PFSK-1 (cell line): ENCODE results near the gene DNAAF5.

Experiments used
- FOXP2 ChIP-seq: optimal IDR thresholded peaks from 2 replicates; pipeline ENCODE3; 2011; ENCODE audit warnings: borderline replicate concordance, control low read depth, inconsistent platforms; ENCODE audit not compliant: insufficient read depth; ENCODE audit errors: extremely low read length, extremely low read depth
- POLR2AphosphoS5 ChIP-seq: IDR thresholded peaks from 2 replicates; pipeline ENCODE4 v1.6.1; 2012; ENCODE audit warnings: low read depth, mild to moderate bottlenecking, control low read depth, low read length, moderate library complexity
- SIN3A ChIP-seq: IDR thresholded peaks from 2 replicates; pipeline ENCODE4 v1.6.1; 2012; ENCODE audit warnings: mild to moderate bottlenecking, low read length, moderate library complexity, borderline replicate concordance; ENCODE audit not compliant: insufficient read depth
- TAF1 ChIP-seq: IDR thresholded peaks from 2 replicates; pipeline ENCODE4 v1.6.1; 2012; ENCODE audit warnings: low read length, control low read depth, borderline replicate concordance; ENCODE audit not compliant: insufficient read depth
- TF ChIP-seq, protein P1 (sequence below), 2 experiments: IDR thresholded peaks; 2 replicates each; pipeline versions ENCODE4 v1.6.1 to v1.8.0; 2011 to 2012; ENCODE audit warnings: low read depth in 2 of 2, low read length in 2 of 2, control low read depth in 1 of 2, inconsistent platforms in 1 of 2, mild to moderate bottlenecking in 1 of 2, moderate library complexity in 1 of 2; ENCODE audit not compliant: insufficient read depth in 1 of 2

Gene DNAAF5

DNA sequence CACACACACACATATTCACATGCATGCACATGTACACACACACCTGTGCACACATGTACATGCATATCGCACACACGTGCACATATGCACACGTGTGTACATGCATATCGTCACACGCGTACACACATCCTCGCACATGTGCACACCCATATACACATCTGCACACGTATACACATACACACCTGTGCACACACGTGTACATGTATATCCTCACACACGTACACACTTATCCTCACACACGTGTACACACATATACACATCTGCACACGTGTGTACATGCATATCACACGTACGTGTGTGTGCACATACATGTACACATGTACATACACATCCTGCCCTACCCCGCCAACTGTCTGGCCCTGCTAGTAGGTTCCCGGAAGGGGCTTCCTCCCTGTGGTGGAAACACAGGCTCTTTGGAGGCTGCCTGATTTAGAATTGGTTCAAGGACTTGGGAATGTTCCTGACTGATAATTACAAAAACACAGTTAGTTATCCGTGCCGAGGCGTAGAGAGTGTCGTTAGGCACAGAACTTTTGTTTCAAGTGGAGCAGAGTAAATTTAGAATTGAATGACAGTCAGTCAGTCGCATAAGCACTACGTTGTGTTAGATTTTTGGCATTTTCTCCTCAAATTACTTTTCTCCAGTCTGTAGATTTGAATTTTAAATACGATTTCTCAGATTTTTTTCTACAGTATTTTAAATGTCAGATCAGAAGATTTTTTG lies 19.1 kb downstream of the DNAAF5 start:
- TF ChIP-seq, protein P1, sequence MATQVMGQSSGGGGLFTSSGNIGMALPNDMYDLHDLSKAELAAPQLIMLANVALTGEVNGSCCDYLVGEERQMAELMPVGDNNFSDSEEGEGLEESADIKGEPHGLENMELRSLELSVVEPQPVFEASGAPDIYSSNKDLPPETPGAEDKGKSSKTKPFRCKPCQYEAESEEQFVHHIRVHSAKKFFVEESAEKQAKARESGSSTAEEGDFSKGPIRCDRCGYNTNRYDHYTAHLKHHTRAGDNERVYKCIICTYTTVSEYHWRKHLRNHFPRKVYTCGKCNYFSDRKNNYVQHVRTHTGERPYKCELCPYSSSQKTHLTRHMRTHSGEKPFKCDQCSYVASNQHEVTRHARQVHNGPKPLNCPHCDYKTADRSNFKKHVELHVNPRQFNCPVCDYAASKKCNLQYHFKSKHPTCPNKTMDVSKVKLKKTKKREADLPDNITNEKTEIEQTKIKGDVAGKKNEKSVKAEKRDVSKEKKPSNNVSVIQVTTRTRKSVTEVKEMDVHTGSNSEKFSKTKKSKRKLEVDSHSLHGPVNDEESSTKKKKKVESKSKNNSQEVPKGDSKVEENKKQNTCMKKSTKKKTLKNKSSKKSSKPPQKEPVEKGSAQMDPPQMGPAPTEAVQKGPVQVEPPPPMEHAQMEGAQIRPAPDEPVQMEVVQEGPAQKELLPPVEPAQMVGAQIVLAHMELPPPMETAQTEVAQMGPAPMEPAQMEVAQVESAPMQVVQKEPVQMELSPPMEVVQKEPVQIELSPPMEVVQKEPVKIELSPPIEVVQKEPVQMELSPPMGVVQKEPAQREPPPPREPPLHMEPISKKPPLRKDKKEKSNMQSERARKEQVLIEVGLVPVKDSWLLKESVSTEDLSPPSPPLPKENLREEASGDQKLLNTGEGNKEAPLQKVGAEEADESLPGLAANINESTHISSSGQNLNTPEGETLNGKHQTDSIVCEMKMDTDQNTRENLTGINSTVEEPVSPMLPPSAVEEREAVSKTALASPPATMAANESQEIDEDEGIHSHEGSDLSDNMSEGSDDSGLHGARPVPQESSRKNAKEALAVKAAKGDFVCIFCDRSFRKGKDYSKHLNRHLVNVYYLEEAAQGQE (IDR thresholded peaks at IDR 0.05; ENCODE audit: insufficient read depth in 1 of 2, low read depth in 2 of 2, low read length in 2 of 2), result no peak

DNA sequence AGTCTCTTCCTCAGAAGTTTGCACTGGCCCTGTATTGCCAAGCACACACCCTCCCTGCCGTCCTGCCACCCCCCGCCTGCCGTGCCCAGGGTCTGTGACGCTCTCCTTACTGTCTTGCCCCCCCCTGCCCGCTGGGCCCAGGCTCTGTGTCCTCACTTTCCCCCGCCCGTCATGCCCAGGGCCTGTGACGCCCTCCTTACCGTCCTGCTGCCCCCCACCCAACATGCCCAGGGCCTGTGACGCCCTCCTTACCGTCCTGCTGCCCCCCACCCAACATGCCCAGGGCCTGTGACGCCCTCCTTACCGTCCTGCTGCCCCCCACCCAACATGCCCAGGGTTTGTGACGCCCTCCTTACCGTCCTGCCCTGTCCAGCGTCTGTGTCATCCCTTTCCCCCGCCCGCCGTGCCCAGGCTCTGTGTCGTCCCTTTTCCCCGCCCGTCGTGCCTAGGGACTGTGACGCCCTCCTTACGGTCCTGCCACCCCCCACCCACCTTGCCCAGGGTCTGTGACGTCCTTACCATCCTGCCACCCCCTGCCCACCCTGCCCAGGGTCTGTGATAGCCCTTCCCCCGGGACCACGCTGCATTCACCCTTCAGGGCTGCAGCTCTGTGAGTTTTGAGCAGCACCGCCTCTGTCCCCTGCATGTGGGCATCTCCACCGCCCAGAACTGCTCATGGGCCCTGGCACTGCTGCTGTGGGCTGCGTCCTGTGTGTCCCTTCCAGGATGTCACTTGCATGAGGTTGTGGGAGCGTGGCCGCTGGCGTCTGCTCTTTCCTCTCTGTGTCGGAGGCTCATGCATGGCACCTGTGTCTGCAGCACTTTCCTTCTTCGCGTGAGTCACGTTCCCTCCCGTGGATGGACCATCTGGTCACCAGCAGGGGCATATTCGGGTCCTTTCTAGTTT lies 19.9 kb downstream of the DNAAF5 start:
- TF ChIP-seq, protein P1 (IDR thresholded peaks at IDR 0.05; ENCODE audit: insufficient read depth in 1 of 2, low read depth in 2 of 2, low read length in 2 of 2), result no peak
- no peak for TF ChIP-seq POLR2AphosphoS5

DNA sequence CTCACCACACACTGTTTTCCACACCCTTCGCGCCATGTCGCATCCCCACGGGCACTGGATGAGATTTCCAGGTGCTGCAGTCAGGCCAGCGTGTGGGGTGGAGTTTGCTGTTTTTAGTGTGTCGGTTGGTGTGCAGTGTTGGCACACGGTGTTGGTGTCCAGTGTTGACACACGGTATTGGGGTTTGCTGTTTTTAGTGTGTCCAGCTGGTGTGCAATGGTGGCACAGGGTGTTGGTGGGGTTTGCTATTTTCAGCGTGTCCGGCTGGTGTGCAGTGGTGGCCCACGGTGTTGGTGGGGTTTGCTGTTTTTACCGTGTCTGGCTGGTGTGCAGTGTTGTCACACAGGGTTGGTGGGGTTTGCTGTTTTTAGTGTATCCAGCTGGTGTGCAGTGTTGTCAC lies 20.7 kb downstream of the DNAAF5 start:
- TF ChIP-seq FOXP2 (no peak), SIN3A (no peak), TAF1 (no peak), POLR2AphosphoS5 (no peak)
- TF ChIP-seq, protein P1 (IDR thresholded peaks at IDR 0.05; ENCODE audit: insufficient read depth in 1 of 2, low read depth in 2 of 2, low read length in 2 of 2), result no peak

DNA sequence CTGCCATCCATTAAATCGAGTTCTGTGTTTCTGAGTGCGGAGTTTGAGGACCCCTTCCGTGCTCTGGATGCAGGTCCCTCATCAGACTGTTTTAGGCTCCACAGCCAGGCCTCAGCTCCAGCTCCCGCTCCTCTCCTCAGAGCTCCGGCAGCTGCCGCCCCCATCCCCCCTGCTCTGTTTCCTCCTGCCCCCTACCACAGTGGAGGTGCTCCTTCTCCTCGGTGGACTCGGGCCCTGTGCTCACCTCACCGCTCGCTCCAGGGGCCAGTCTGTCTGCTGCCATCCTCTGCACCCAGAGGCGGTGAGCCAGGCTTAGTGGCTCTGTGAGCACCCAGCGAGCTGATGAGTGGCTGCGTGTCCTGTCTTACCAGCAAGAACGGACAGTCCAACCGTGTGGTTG lies 21.9 kb downstream of the DNAAF5 start:
- no peak for TF ChIP-seq FOXP2
- no peak for TF ChIP-seq TAF1
- TF ChIP-seq POLR2AphosphoS5, result no peak
- TF ChIP-seq, protein P1 (IDR thresholded peaks at IDR 0.05; ENCODE audit: insufficient read depth in 1 of 2, low read depth in 2 of 2, low read length in 2 of 2), result no peak
- no peak for TF ChIP-seq SIN3A

DNA sequence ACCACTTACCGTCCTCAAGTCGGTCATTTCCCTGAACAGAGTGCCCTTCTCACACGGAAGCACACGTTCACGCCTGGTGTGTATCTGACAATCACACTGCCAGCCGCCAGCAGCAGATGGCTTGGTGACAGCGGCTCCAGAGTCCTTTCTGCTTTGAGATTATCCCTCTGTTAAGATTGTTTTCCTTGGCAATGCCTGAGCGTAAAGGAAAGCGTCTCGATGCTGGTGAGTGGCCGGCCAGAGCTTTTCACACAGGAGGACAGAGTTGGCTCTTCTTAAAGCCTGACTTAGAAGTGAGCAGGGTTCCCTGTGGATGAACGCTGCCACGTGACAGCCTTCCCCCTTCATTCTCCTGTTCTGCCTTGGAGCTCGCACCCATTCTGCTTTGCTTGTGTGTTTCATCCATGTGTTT lies 22.6 kb downstream of the DNAAF5 start:
- TF ChIP-seq TAF1, result no peak
- no peak for TF ChIP-seq SIN3A
- TF ChIP-seq, protein P1 (IDR thresholded peaks at IDR 0.05; ENCODE audit: insufficient read depth in 1 of 2, low read depth in 2 of 2, low read length in 2 of 2), result no peak
- TF ChIP-seq FOXP2, result no peak
- no peak for TF ChIP-seq POLR2AphosphoS5
